Activated CD8-positive, alpha-beta memory T cell treated with anti-CD3 and anti-CD28 coated beads for 36 hours (primary cell): ENCODE measurements around the gene TMEM62. TPM values are rescaled to one million over a fixed set of nuclear protein-coding genes. Genes with fewer than 3 reads are reported as not detected.

Experiments used
- CTCF ChIA-PET: fragments of 350-600 bp; sonication (Branson Sonifier 250); formaldehyde crosslinking; loops from one replicate; lab custom pipeline; 2021; ENCODE audit warnings: antibody characterized with exemption; lab: Charles Lee
- POLR2A ChIA-PET: fragments of 350-600 bp; sonication (Branson Sonifier 250); formaldehyde crosslinking; loops from one replicate; lab custom pipeline; 2021; ENCODE audit warnings: antibody characterized with exemption; lab: Charles Lee
- total RNA-seq, 2 experiments: library from RNA; stranded (reverse); gene quantifications; one replicate each; pipeline ENCODE4 v1.2.3, GENCODE V29; 2021

TMEM62 gene
- total RNA-seq = 10 to 100 TPM; 15.0 to 16.0 TPM

DNA sequence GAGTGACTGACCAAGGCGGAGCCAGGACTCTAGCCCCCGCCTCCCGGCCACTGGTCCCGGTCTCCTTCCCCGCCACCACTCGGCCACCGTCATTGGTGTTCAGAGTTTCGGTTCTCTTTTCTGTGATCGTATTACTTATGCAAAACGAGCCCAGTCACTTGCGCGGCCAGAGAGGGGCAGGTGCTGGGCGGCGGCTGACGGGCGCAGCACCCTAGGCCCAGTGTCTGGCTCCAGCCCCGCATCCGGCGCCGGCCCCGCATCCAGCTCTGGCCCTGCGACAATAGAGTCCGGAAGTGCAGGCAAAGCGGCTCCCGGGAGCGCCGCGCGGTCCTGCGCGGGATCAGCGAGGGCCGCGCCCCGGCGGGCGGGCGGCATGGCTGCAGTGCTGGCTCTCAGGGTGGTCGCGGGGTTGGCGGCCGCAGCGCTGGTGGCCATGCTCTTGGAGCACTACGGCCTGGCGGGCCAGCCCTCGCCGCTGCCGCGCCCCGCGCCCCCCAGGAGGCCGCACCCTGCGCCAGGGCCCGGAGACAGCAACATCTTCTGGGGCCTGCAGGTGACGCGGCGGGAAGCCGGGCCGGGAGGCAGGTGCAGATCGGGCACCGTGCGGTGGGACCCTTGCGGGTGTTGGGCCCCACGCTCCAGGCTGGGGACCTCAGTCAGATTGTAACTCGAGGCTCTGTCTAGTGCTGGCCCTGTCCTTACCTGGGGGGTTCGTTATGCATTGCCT is at the start of gene TMEM62:
Gene TMEM62 (plus strand): TSS at position 157 of the 727 bp plus-strand sequence. CDS start 217 bp downstream, at position 374.
- ChIA-PET POLR2A (interaction anchor here (0.7 kb wide), 1 partner anchor 759 kb away, joined by 3 read pairs; no protein-coding TSS in a partner anchor), CTCF (no interaction called here)

DNA sequence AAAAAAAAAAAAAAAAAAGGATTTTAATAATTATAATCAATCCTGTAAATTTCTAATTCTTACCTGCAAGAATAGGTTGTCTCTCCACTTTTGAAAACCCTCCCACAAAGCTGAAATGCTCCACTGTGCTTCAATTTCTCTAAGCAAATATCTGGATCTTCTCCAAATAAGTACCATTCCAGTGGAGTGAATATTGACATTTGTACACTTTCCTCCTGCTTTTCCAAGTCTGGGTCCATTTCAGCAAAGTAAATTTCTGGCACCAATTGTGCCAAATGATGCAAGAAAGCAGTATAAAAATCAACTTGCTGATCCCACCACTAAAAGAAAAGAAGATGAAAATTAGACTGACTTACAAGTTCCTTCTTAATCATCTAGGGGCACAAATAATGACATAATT is 47.5 kb upstream of the TMEM62 start:
- POLR2A ChIA-PET = no interaction called here
- CTCF ChIA-PET = interaction anchor here (0.9 kb wide), 1 partner anchor 17 kb away, joined by 3 read pairs; no protein-coding TSS in a partner anchor

DNA sequence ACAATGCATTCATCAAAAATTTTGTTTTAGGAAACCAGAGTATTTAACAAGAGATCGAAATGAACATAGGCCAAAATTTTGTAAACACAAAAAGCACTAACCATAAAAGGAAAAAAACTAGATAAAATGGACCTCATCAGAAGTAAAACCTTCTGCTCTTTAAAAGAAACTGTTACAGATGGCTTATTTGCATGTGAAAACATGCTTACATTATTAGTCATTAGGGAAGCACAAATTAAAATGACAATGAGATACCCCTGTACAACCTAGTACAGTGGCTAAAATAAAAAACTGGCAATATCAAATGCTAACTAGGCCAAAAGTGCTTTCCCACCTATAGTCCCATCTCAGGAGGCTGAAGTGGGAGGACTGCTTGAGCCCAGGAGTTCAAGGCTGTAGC is 46.8 kb upstream of the TMEM62 start:
- CTCF ChIA-PET = interaction anchor here (0.9 kb wide), 1 partner anchor 16 kb away, joined by 3 read pairs; no protein-coding TSS in a partner anchor
- POLR2A ChIA-PET = interaction anchor here (0.5 kb wide), 1 partner anchor 12 kb away, joined by 3 read pairs; no protein-coding TSS in a partner anchor

DNA sequence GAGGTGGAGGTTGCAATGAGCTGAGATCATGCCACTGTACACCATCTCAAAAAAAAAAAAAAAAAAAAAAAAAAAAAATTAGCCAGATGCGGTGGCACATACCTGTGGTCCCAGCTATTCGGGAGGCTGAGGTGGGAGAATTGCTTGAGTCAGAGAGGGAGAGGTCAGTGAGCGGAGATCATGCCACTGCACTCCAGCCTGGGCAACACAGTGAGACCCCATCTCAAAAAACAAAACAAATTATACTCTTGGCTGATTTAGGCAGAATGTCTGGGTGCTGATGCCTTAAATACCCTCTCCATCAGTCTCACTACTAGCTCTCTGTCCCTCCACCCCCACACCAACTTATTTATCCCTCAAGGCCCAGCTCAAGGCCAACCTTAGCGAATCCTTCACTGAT is 41.5 kb upstream of the TMEM62 start:
- ChIA-PET POLR2A (interaction anchor here (1.0 kb wide), 1 partner anchor 95 kb away, joined by 3 read pairs; no protein-coding TSS in a partner anchor), CTCF (no interaction called here)

DNA sequence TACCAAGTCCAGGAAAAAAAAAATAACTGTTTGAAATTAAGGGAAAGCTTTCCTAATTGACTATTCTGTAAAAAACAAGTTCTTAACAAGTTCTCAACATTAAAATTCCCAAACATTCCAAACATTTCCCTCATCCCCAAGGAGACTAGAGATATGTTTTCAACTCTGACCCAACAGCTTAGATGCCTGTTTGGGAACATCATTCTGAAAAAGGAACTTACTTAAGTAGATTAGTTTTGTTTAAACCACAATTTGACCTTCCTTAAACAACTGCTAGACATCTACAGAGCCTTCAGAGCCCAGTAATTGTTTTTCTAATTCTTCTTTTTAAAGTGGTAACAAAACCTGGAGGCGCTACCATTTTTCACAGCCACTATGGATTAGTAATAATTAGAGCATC is 40.4 kb upstream of the TMEM62 start:
- ChIA-PET CTCF (no interaction called here), POLR2A (no interaction called here)

DNA sequence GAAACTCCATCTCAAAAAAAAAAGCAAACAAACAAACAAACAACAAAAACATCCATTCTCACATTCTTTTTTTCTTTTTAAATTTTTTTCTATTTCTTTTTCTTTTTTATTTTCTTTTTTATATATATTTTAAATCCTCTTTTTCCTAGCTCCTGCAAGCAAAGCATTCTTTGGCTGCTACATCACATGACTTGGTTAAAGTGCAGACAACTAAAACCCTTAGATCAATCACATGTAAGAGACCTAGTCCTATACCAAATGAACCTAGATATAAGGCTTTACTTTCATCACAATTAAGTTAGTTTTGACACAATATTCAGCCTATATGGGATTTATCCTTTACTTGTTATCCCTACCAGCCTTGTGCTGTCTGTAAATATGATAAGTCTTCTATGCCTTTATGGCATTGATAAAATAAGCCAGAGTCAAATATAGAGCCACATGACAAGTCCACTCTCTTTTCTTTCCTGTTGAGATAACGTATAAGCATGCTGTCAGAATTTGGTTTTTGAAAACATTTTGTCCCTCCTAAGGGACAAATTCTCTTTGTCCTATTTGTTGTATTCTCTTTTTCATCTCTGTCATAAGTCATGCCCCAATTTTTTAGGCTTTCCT is 38.9 kb upstream of the TMEM62 start:
- ChIA-PET POLR2A (no interaction called here), CTCF (no interaction called here)

DNA sequence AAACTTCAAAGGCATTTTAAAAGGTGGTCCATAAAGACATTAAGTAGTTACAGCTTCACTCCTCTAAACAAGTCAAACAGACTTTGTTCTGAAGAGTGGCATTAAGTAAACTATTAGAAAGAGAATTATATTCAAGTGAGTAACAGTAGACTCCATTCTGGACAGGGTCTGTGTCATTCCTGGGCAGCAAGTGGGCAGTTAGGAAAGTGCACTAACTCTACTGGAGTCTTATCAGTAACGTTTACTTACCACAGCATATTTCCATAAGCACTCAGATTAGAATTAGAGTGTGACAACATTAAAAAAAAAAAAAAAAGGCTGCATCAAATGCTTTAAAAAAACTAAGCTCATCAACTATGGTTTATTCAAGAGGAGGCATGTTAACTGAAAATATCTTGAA is 38.1 kb upstream of the TMEM62 start:
- POLR2A ChIA-PET = interaction anchor here (0.6 to 0.7 kb wide), 2 partner anchors 12 to 341 kb away, joined by 4 read pairs; no protein-coding TSS in a partner anchor
- CTCF ChIA-PET = interaction anchor here (0.6 to 1.1 kb wide), 2 partner anchors 39 to 190 kb away, joined by 3 to 4 read pairs; no protein-coding TSS in a partner anchor

DNA sequence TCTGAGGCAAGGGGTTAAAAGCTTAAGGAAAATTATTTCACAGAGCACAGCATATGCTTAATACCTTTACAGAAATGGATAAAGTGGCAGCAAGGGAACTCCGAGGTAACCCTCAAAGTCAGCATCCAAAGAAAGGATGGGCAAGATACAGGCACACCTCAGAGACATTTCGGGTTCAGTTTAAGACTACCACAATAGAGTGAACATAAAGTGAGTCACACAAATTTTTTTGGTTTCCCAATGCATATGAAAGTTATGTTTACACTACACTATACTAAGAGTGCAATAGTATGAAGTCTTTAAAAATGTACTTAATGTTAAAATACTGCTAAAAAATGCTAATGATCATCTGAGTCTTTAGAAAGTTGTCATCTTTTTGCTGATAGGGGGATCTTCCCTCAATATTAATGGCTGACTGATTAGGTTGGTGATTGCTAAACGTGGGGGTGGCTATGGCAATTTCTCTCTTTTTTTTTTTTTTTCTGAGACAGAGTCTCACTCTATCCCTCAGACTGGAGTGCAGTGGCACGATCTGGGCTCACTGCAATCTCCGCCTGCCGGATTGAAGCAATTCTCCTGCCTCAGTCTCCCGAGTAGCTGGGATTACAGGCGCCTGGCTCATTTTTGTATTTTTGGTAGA is 37.6 kb upstream of the TMEM62 start:
- CTCF ChIA-PET = interaction anchor here (0.6 to 1.1 kb wide), 2 partner anchors 39 to 190 kb away, joined by 3 to 4 read pairs; no protein-coding TSS in a partner anchor
- POLR2A ChIA-PET = interaction anchor here (0.6 to 0.7 kb wide), 2 partner anchors 12 to 340 kb away, joined by 4 read pairs; no protein-coding TSS in a partner anchor

DNA sequence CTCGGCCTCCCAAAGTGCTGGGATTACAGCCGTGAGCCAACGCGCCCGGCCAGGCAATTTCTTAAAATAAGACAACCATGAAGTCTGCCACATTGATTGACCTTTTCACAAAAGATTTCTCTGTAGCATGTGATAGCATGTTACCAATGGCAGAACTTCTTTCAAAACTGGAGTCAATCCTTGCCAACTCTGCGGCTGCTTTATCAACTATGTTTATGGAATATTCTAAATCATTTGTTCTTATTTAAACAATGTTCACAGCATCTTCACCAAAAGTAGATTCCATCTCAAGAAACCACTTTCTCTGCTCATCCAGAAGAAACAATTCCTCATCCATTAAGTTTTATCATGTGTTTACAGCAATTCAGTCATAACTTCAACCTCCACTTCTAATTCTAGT is 37.0 kb upstream of the TMEM62 start:
- ChIA-PET POLR2A (no interaction called here), CTCF (no interaction called here)

DNA sequence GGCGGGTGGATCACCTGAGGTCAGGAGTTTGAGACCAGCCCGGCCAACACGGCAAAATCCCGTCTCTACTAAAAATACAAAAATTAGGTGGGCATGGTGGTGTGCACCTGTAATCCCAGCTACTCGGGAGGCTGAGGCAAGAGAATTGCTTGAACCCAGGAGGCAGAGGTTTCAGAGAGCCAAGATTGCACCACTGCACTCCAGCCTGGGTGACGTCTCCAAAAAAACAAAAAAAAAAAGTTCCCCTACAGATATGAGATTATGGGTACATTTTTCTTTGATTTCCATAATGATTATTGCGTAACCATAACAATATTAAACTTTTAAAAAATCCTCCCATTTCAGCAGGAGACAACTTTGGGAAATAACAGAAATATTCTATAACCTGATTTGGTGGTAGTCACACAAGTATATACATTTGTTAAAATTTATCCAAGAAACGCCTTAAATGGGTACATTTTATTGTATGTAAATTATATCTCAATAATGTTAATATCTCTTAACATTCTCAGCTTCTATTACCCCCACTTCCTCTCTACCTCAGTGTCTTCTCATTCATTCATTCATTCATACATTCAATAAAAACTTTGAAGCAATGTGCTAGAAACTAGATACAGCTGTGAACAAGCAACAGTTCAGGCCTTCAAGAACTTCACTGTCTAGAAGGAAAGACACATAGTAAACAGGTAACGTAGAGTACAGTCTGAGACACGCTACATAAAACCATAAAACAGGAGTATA is 34.1 kb upstream of the TMEM62 start:
- POLR2A ChIA-PET = no interaction called here
- CTCF ChIA-PET = no interaction called here

DNA sequence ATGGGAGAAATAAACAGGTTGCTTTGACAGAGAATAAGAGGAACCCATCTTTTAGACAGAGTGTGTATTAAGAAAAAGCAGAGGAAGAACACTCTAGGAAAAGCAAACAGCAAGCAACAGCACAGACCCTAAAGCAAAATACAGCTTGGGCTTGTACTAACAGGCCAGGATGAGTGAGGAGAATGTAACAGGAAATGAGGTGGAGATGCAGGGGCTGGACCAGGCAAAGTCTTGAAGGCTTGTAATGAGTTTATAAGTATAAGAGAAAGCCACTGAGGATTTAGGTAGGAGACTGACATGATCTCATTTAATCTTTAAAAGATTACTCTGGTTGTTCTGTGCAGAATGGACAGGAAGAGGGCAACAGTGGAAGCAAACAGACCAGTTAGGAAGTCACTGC is 32.4 kb upstream of the TMEM62 start:
- POLR2A ChIA-PET = no interaction called here
- CTCF ChIA-PET = no interaction called here

DNA sequence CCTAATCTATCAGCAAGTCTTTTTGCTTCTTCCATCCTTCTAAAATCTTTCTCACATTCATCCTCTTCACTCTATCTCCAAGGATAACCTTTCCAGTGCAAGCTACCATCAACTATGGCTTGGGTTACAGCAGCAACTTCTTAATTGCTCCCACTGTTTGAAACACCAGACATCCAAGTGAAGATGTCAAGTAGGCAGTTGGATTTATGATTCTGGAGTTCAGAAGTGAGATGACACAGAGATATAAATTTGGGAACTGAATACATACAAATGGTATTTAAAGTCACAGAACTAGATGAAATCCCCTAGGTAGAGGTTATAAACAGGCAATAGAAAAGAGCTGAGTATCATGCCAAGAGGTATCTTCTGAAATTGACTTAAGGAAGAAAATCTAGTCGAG is 31.2 kb upstream of the TMEM62 start:
- ChIA-PET POLR2A (no interaction called here), CTCF (interaction anchor here (1.0 kb wide), 1 partner anchor 16 kb away, joined by 3 read pairs; no protein-coding TSS in a partner anchor)

DNA sequence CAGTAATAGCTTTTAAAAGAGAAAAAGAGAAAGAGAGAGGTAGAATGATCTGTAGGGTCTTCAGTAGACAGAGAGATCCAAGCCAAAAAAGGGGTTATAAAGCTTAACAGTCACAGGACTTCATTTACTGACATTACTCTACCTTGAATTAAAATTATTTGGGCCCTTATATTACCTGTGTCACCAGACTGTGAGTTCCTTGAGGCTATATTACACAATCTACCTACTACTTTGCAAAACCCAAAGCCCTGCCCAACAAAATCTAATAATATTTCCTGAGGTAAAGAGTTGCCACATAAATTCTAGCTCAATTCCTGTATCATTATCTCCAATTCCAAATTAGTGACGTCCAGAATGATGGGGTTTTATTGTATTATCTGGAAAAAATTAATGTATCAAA is 29.5 kb upstream of the TMEM62 start:
- ChIA-PET CTCF (interaction anchor here (1.4 kb wide), 1 partner anchor 14 kb away, joined by 4 read pairs; no protein-coding TSS in a partner anchor), POLR2A (no interaction called here)

DNA sequence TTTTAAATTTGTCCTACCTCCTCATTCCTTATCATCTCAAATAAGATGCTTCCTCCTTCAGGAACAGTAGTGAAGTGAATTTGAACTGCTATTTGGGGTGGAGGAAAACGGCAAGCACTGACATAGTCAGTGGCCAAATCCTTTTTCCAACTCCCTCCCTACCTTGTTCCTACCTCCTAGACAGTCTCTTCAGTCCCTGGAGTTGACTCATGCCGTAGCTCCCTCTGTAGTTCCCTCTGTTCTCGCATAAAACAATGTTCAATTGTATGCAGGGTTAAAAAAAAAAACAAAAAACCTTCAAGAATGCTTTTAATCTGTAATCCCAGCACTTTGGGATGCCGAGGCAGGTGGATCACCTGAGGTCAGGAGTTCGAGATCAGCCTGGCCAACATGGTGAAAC is 29.0 kb upstream of the TMEM62 start:
- POLR2A ChIA-PET = interaction anchor here (0.6 kb wide), 1 partner anchor 1527 kb away, joined by 4 read pairs; no protein-coding TSS in a partner anchor

DNA sequence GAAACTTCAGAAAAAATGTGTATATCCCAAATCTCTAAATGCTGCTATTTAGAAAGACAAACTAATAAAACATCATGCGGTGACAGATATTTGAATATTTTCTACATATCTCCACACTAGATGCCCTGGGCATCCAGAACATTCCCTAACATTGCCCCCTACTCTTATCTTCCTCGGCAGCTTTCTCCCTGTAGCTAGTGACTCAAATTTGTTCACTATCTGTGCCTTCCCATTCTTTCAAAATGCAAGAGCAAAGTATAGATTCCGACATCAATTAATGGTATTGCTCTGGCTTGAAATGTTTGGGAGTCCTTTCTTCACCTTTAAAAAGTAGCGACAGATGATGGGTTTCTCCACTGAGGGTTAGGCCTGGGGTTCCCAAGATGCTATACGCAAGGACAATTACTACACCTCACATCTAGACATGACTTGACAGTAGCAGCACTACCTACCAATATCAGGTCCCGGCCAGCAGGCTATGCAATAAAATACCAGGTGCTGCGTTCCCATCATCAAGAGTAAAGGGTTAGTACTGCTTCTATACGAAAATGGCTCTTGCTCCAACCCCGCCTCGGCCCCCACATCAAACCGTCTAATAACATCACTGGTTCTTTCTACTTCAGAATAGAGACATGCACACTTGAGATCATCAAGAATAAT is 28.2 kb upstream of the TMEM62 start:
- ChIA-PET CTCF (no interaction called here), POLR2A (interaction anchor here (0.6 kb wide), 1 partner anchor 1526 kb away, joined by 4 read pairs; no protein-coding TSS in a partner anchor)

More for the DNA sequence above, 29.0 kb upstream of the TMEM62 start:
- CTCF ChIA-PET = interaction anchor here (1.4 kb wide), 1 partner anchor 13 kb away, joined by 4 read pairs; no protein-coding TSS in a partner anchor

DNA sequence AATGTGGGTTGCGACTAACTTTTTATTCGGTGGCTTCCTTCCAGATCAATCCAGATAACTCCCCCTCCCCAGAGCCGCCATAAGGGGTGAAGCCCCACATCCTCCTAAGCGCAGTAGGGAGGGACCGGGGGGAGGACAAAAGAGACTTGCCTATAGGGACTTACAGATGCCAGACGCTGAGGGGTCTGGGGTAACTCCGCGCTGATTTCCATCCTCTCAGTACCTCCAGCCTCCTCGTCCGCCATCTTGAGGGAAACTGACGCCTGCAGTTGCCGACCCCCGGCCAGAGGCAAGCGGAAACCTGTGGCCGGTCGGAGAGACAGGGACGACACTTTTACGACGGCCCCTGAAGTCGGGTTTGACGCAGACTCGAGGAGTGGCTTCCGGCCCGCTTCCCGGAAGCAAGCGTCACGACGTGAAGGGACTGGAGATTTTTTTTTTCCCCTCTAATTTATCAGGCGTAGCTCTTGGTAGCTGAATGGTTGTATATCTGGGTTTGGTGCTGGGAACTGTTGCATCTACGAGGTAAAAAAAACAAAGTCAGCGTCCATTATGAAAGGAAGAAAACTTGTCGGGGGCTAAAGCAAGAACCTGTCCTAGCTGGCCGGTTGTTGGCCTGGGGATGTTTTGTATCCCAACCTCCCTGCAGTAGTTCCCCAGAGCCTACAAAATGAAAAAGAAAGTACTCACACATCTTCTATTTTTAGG is 27.5 kb upstream of the TMEM62 start, which contains the start of gene UBR1:
Gene UBR1 (minus strand): TSS at position 261 of the 708 bp plus-strand sequence. CDS start 16 bp downstream, at position 245.
- POLR2A ChIA-PET = no interaction called here
- CTCF ChIA-PET = interaction anchor here (0.8 to 0.9 kb wide), 2 partner anchors 16 to 389 kb away, joined by 3 read pairs; no protein-coding TSS in a partner anchor

DNA sequence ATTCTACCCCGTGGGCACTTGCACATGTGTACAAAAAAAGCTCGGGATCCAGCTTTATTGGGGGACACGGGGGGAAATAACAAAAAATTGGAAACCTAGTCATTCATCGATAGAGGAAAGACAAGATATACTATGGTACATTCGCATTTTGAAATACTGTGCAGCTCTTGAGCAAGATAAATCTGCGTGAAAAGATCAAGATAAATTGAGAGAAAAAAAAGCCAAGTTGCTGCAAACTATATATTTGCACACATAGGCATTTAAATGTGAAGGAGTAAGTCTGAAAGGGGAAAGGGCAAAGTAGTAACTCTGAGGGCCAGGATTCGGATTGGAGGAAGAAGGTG is 26.9 kb upstream of the TMEM62 start:
- CTCF ChIA-PET = interaction anchor here (0.8 to 0.9 kb wide), 2 partner anchors 16 to 389 kb away, joined by 3 read pairs; no protein-coding TSS in a partner anchor
- POLR2A ChIA-PET = interaction anchor here (0.6 kb wide), 1 partner anchor 83 kb away, joined by 12 read pairs; no protein-coding TSS in a partner anchor
